HG02884 (cell line): ENCODE results near the gene RABL6.

Source experiments
- ATAC-seq: cut with Tn5 transposase; IDR thresholded peaks from one replicate; pipeline ENCODE4 v1.9.1; 2021; ENCODE audit warnings: mild to moderate bottlenecking, moderate library complexity; ENCODE audit not compliant: unreplicated experiment

The RABL6 gene

DNA sequence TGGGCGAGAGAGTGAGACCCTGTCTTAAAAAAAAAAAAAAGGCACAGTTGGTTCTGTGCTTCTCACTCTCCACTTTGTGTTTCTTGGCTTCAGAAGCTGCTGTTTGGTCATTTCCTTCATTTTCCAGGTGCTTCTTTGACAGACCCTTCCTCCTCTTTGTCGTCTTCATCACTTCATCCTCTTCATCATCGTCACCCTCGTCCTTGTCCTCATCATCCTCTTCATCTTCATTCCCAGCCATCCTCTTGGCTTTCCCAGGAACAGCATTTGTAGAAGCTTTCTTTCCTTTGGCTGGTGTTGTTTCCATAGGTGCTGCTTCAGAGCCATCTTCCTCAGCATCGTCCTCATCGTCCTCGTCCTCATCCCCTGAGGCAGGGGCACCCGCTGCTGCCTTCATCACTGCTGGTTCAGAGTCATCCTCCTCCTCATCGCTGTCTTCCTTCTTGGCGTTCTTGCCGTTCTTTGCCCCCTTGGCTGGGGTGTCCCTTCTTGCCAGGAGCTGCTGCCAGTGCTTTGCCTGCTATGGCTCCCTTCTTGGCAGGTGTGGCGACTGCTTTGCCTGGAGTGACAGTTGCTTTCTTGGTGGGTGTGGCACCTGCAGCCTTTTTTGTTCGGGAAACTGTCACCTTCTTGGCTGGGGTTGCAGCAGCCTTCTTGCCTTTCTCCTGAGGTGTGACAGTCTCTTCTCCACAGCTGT, 7.1 kb downstream of the RABL6 start:
- no peak for ATAC-seq

DNA sequence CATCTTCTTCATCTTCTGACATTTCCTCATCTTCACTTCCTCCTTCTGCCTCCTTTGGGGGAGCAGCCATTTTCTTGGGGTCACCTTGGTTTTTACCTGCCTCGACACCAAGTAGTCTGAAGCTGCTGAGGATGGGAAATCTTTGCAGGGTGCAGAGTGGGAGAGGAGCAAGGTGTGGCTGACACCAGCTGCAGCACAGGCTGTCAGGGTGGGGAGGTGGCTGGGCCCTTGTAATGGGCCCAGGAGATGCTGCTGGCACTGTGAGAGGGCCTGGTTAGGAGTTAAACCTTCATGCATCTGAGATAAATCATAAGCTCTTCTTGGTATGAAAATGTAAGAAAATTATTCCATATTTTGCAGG, 7.7 kb downstream of the RABL6 start:
- ATAC-seq = no peak

GRCh38 chr9:136820971-136821825, 13.4 kb downstream of the RABL6 start:
- no peak for ATAC-seq

DNA sequence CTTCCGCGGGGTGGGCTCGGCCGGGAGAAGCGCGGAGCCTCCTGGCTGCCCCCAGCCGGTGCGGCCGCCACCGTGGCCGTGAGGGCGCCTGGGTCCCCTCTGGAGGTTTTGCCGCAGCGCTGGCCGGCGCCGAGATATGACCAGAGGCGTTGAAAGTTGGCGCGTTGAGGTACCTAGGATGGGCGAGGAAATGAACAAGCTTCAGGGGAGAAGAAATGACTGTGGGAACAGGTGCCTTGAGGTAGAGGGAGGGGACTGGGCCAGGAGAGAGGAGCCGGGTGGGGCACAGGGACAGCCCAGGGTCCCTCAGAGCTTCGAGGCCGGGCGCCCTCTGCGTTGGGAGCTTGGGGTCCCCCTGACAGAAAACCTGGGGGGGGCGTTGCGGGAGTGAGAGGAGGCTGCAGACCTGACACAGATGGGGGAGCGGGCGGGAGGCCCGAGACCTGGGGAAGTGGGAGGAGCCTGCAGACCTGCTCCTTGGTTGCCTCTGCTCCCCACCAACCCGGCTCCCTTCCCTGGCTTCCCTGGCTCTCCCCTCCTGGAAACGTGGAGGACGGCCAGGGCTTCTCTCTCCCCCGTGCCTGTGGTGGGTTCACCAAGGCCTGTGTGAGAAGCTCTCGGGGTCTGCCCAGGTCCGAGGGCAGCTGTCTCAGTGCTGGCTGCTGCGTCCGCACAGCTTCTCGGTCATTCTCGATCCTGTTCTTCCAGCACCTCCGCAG, 14.2 kb downstream of the RABL6 start:
- ATAC-seq = no peak

DNA sequence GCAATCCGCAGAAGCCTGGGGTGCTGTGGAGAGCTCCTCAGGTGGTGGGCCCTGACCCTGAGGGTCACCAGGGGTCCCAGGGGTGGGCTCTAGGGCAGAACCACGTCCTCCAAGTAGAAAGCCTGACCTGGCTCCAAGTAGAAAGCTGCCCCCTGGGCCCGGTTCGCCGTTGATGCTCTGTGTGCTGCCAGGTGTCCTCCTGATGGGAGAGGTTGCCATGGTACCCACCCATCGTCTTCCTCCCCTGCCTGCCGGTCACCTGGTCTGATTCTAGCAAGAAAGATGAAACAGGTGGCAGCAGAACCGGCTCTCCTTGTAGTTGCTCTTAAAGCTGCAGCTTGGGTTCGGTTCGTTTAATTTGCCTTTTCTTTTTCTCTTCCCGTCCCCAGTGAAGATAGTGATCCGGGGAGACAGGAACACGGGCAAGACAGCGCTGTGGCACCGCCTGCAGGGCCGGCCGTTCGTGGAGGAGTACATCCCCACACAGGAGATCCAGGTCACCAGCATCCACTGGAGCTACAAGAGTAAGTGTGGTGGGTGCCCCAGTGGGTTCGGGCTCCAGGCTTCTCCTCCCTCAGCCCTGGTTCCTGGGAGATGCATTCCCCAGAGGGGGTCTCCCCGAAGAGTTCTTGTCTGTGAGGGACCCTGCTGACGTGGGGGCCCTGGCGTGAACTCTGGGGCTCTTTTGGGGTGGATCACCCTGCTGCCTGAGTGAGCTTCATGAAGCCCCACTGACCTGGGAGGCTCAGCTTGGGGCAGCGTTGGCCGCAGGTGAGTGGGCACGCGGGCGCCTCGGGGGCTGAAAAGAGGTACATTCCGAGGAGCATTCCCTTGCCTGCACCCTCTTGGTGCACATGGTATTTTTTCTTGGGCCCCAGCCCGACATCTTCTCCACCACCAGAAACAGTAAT, 15.6 kb downstream of the RABL6 start:
- ATAC-seq = no peak

GRCh38 chr9:136824496-136825225, 16.9 kb downstream of the RABL6 start:
- no peak for ATAC-seq

DNA sequence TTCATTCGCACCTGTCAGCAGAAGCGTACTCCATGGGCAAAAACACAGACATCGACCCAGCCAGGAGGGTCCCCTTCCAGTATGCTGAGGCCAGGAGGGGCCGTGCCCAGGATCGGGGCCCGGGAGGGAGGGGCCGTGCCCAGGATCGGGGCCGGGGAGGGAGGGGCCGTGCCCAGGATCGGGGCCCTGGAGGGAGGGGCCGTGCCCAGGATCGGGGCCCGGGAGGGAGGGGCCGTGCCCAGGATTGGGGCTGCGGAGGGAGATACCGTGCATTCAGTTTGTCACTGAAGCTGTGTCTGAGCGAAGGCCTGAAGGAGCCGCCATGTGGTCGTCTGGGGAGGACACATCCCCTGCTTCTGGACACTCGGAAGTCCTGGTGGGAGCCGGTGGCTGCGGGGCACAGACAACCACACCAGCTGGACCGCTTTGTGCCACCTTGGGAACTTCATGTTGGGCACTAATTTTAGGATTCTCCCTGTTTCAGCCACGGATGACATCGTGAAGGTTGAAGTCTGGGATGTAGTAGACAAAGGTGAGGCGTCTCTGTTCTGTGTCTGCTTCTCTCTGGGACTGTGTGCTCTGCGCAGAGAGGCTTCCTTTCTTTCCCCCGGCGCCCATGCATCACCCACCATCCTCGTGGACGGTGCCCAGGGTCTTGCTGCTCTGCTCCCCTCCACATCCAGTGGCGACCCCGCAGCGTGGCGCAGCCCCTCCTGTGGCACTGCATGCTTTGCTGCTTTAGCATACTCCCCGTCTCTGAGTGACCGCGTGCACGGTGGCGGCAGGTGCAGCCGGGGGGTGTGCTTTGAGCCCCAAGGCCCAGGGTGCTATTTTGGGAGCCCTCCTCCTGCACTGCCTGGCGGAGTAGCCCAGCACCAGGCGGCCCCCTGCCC, 17.8 kb downstream of the RABL6 start:
- no peak for ATAC-seq

DNA sequence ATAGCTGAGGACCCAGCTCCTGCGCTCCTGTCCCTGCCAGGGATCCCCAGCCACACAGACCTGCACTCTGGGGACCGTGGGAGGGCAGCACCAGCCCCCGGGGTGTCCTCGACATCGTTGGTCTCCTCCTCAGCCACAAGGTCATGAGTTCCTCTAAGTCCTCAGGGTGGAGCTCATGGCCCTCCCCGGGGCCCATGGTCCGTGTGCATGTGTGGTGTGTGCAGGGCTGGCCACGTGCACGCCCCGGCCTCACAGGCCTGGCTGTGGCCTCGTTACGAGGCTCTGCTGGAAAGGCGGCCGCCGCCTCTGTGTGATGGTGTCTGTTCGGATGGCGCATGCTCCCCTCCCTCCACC, 18.4 kb downstream of the RABL6 start:
- ATAC-seq = no peak

DNA sequence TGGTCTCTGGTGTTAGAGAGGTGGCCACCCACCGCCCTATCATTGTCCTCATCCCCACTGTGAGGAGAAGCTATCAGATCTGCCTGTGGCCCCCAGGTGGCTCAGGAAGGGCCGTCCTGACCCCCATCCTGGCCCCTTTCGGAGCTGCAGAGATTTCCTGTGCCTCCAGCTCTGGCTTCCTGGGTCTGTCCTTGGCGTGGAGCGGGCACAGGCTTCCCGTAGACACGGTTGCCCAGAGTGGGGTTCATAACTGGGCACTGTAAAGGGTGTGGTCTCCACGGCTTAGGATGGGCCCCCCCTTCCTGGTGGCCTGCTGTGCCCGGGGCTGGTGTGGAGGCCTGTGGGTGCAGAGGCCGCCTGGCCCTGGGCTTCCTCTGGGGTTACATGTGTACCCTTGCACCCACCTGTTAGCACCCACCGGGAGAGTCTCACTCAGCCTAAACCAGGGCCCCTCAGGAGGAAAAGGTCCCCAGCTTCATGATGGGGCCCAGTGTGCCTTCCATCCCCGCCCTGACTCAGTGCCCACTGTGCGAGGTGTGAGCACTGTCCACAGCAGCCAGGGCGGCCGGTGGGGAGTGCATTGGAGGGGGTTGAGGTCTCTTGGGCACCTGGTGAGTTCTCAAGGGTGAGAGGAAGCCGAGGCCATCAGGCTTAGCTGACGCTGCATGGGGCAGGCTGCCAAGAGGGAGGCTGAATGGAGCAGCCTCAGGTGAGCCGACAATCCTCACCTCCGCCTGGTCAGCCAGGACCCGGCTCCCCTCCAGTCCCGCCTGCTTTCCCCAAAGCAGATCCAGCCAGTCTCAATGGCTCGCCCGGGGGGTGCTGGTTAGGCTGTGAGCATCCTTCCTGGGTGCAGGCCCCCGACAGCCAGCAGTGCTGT, 19.2 kb downstream of the RABL6 start:
- no peak for ATAC-seq

- no peak for ATAC-seq
These were observed 20.2 kb downstream of the RABL6 start for GRCh38 chr9:136827794-136828473.

- ATAC-seq = no peak
These were observed 20.9 kb downstream of the RABL6 start for GRCh38 chr9:136828474-136829140.

DNA sequence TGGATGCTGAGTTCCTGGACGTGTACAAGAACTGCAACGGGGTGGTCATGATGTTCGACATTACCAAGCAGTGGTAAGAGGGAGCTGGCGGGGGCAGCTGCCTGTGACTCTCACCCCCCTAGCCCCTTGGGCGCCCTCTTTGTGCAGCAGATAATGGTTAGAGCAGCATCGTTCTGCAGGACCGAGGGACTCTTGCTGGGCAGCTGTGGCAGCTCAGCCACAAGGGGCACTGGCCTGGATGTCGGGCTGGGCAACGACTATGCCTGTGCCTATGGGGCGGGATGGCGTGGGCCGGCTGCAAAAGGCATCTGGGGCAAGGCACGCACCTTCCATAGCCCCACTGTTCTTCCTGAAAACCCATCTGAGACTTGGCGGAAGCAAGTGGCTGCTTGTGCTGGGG, 21.7 kb downstream of the RABL6 start:
- no peak for ATAC-seq

DNA sequence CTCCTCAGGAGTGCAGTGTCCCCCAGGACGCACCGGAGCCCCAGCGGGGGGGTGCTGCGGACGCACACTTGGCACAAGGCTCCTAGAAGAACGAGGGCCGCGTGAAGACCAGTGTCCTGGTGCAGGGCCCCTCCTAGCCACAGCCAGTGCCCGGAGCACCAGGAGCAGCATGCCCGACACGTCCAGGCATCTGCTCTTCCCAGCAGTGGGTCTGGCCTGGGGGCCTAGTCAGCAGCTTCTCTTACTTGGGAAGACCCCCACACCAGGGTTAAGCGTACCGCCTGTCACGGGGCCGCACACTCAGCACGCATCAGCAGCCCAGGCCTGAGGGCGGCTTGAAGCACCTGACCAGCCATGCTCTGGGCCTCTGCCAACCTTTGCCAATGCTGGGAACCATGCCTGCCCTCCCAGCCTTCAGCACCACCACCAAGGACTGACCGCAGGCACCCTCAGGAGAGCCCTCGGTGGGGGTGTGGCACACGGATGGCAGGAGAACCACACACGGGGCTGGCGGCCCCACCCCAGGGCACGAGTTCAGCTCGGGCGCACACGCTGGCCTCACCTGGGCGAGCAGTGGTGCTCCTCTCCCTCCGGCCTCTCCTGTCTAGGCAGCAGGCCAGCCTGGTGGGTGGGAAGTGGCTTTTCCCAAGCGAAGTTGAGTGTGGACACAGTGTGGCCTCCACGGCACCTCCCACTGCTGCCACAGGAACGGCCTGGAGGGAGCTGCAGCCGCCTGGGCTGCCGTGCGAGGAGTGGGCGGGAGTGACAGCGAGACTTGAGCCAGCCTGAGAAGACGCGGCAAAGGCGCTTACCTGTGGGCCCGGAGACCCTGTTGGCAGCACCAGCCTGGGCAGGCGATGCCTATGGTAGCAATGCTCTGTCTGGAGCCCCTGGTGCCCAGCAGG, 22.5 kb downstream of the RABL6 start:
- ATAC-seq = no peak

DNA sequence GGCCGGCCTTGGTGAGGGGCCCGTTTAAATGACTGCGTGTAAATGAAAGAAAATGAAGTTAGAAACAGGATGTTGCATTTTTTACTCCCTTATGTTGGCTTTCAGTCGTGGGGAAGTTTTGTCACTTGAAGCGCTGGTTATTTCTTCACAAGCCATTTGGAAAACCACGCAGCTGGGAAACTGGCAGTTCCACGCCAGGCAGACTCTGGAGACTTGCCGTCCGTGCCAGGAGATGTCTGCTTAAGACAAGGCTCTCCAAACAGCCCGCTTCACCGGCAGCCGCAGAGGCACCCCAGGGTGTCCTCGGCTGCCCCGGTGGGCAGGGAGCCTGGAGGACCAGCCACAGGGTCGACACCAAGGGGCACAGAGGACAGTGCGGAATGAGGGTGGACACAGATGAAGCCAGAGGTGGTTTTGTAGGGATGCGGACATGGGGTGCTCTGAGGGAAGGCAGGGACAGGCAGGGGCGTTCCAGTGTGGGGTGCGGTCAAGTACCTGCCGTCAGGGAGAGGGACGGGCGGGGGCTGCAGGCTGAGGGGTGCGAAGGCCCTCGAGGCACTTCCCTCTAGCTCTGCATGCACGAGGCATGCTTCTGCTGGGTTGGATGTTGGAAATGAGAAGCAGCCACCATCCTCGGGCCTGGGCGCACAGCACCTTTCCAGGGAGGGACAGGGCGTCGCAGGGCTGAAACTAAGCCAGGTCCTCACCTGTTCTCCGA, 23.4 kb downstream of the RABL6 start:
- no peak for ATAC-seq

DNA sequence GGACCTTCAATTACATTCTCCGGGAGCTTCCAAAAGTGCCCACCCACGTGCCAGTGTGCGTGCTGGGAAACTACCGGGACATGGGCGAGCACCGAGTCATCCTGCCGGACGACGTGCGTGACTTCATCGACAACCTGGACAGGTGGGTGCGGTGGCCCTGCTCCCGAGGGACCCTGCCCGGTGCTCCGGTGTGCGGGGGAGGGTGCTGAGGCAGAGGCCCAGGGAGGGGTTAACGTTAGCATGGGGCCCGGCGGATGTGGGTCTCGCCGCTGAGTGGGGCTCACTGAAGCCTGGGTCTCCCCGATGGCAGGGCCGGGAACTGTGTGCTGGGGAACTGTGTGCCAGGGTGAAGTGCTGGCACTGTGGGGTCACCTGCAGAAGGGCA, 24.0 kb downstream of the RABL6 start:
- no peak for ATAC-seq
